Neural cell (in vitro differentiated cells): ENCODE data around the gene STRADA. TPM values are rescaled to one million over a fixed set of nuclear protein-coding genes. Genes with fewer than 3 reads are reported as not detected.

Experiments
- H2AFZ ChIP-seq: fragments of 200-600, 300-800 bp; sonication (generic), shearing (Covaris generic); 2 replicates; pipeline ENCODE4 v1.6.0; 2014; ENCODE audit warnings: low read depth, mild to moderate bottlenecking, antibody characterized with exemption, low read length, moderate library complexity
- H3F3A ChIP-seq: fragments of 200-600 bp; shearing (Covaris generic); 2 replicates; pipeline ENCODE4 v1.6.1; 2016; ENCODE audit warnings: mild to moderate bottlenecking, moderate library complexity, mixed read lengths, antibody characterized with exemption, low read length; ENCODE audit not compliant: insufficient read depth, poor library complexity, severe bottlenecking
- H3K27ac ChIP-seq: fragments of 200-600, 300-800 bp; sonication (generic), shearing (Covaris generic); 2 replicates; pipeline ENCODE4 v1.5.1; 2014; ENCODE audit warnings: mild to moderate bottlenecking, low read length, moderate library complexity
- H3K27me3 ChIP-seq: fragments of 300-800, 200-600 bp; sonication (generic), shearing (Covaris generic); 2 replicates; pipeline ENCODE4 v1.6.0; 2014; ENCODE audit warnings: mild to moderate bottlenecking, low read depth, low read length, moderate library complexity; ENCODE audit not compliant: insufficient read depth
- H3K36me3 ChIP-seq: fragments of 300-800, 200-600 bp; sonication (generic), shearing (Covaris generic); 2 replicates; pipeline ENCODE4 v1.5.1; 2014; ENCODE audit warnings: mild to moderate bottlenecking, antibody characterized with exemption, low read length, moderate library complexity; ENCODE audit not compliant: insufficient read depth
- H3K4me2 ChIP-seq: fragments of 300-800, 200-600 bp; sonication (generic), shearing (Covaris generic); 2 replicates; pipeline ENCODE4 v1.6.0; 2014; ENCODE audit warnings: mild to moderate bottlenecking, low read length
- H3K4me3 ChIP-seq: fragments of 300-800, 200-600 bp; sonication (generic), shearing (Covaris generic); 2 replicates; pipeline ENCODE4 v1.5.1; 2014; ENCODE audit warnings: mild to moderate bottlenecking, low read length, moderate library complexity
- H3K79me2 ChIP-seq: fragments of 200-600 bp; shearing (Covaris generic); replicated peaks from 2 replicates; pipeline ENCODE4 v1.6.0; 2014; ENCODE audit warnings: mild to moderate bottlenecking, low read length, moderate library complexity; ENCODE audit not compliant: insufficient read depth
- H3K9ac ChIP-seq: fragments of 300-800, 200-600 bp; sonication (generic), shearing (Covaris generic); 2 replicates; pipeline ENCODE4 v1.6.1; 2016; ENCODE audit warnings: mild to moderate bottlenecking, low read length, mixed read lengths
- H3K9me2 ChIP-seq: fragments of 200-600 bp; shearing (Covaris generic); 2 replicates; pipeline ENCODE4 v1.6.1; 2016; ENCODE audit warnings: mild to moderate bottlenecking, low read length, mixed read lengths; ENCODE audit not compliant: insufficient read depth
- H3K9me3 ChIP-seq: fragments of 200-600, 300-800 bp; sonication (generic), shearing (Covaris generic); 2 replicates; pipeline ENCODE4 v1.6.1; 2016; ENCODE audit warnings: mild to moderate bottlenecking, mixed run types, low read length, moderate library complexity, mixed read lengths
- H4K20me1 ChIP-seq: fragments of 200-600 bp; shearing (Covaris generic); 2 replicates; pipeline ENCODE4 v1.6.1; 2016; ENCODE audit warnings: mild to moderate bottlenecking, mixed run types; ENCODE audit not compliant: insufficient read depth
- EP300 ChIP-seq: fragments of 450-650 bp; conservative IDR thresholded peaks from 2 replicates; pipeline ENCODE4 v1.6.1; 2014; ENCODE audit warnings: antibody characterized with exemption, mild to moderate bottlenecking, moderate library complexity; ENCODE audit not compliant: poor library complexity, severe bottlenecking
- EZH2 ChIP-seq: fragments of 200-600, 300-800 bp; shearing (Covaris generic), sonication (generic); IDR thresholded peaks from 2 replicates; pipeline ENCODE4 v1.6.1; 2014; ENCODE audit warnings: antibody characterized with exemption, low read length, borderline replicate concordance, mild to moderate bottlenecking; ENCODE audit not compliant: insufficient read depth, poor library complexity, severe bottlenecking
- MXI1 ChIP-seq: fragments of 450-650 bp; conservative IDR thresholded peaks from 2 replicates; pipeline ENCODE4 v1.6.1; 2014; ENCODE audit warnings: antibody characterized with exemption, mild to moderate bottlenecking; ENCODE audit not compliant: poor library complexity, severe bottlenecking
- POLR2AphosphoS5 ChIP-seq: IDR thresholded peaks from 2 replicates; pipeline ENCODE4 v1.6.1; 2012
- RAD21 ChIP-seq: fragments of 450-650 bp; conservative IDR thresholded peaks from 2 replicates; pipeline ENCODE4 v1.6.1; 2014; ENCODE audit warnings: antibody characterized with exemption, mild to moderate bottlenecking, moderate library complexity
- SMC3 ChIP-seq: fragments of 450-650 bp; conservative IDR thresholded peaks from 2 replicates; pipeline ENCODE4 v1.6.1; 2014; ENCODE audit warnings: antibody characterized with exemption, mild to moderate bottlenecking, moderate library complexity; ENCODE audit not compliant: poor library complexity
- TAF1 ChIP-seq: IDR thresholded peaks from 2 replicates; pipeline ENCODE4 v1.6.1; 2012; ENCODE audit warnings: low read depth
- polyA plus RNA-seq: library from polyadenylated mRNA; depleted of rRNA; stranded (reverse); fragments of >200 nt; gene quantifications from 2 replicates; pipeline ENCODE4 v1.2.3, GENCODE V29; 2014
- TF ChIP-seq, protein P1 (sequence below): fragments of 450-650 bp; IDR thresholded peaks from 2 replicates; pipeline ENCODE4 v1.5.1; 2014; ENCODE audit warnings: antibody characterized with exemption, mild to moderate bottlenecking, moderate library complexity; ENCODE audit not compliant: poor library complexity, severe bottlenecking
- TF ChIP-seq, protein P2 (sequence below): IDR thresholded peaks from 2 replicates; pipeline ENCODE4 v1.6.1; 2012; ENCODE audit warnings: borderline replicate concordance

STRADA gene
- polyA plus RNA-seq, 1 donor from 2014 or later, result 18.4 TPM

DNA sequence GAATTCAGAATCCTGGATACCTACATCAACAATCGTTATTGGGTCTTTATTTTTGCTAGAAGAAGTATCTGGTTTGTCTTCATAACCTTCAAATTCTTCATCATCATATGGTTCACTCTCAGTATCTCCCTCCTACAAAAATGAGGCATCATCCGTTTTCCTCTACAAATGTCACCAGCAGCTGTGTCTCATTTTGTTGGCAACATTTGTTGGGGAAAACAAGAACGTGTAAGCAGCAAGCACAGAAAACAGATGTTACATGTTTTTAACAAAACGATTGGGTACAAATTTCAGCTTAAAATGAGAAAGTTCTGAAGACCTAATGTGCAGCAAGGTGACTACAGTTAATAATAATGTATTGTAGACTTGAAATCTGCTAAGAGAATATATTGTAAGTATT, 23.1 kb upstream of the STRADA start:
- Histone ChIP-seq H2AFZ (no peak overlapping the region), H3K79me2 (peaks cover 18% of the 10 kb centered on the region), H3K27me3 (no peaks in the 10 kb centered on the region), H3K9me3 (no peaks in the 10 kb centered on the region), H3K36me3 (no peaks in the 10 kb centered on the region), H3K4me3 (no peak overlapping the region), H3K9ac (no peak overlapping the region), H3F3A (no peaks in the 10 kb centered on the region), H4K20me1 (no peaks in the 10 kb centered on the region), H3K4me2 (no peak overlapping the region), H3K9me2 (no peaks in the 10 kb centered on the region), H3K27ac (no peak overlapping the region)
- TF ChIP-seq EP300 (no peak), EZH2 (no peak), TAF1 (no peak), RAD21 (no peak), SMC3 (no peak), POLR2AphosphoS5 (no peak), MXI1 (no peak)
- TF ChIP-seq, protein P1, sequence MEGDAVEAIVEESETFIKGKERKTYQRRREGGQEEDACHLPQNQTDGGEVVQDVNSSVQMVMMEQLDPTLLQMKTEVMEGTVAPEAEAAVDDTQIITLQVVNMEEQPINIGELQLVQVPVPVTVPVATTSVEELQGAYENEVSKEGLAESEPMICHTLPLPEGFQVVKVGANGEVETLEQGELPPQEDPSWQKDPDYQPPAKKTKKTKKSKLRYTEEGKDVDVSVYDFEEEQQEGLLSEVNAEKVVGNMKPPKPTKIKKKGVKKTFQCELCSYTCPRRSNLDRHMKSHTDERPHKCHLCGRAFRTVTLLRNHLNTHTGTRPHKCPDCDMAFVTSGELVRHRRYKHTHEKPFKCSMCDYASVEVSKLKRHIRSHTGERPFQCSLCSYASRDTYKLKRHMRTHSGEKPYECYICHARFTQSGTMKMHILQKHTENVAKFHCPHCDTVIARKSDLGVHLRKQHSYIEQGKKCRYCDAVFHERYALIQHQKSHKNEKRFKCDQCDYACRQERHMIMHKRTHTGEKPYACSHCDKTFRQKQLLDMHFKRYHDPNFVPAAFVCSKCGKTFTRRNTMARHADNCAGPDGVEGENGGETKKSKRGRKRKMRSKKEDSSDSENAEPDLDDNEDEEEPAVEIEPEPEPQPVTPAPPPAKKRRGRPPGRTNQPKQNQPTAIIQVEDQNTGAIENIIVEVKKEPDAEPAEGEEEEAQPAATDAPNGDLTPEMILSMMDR, result no peak
- TF ChIP-seq, protein P2, sequence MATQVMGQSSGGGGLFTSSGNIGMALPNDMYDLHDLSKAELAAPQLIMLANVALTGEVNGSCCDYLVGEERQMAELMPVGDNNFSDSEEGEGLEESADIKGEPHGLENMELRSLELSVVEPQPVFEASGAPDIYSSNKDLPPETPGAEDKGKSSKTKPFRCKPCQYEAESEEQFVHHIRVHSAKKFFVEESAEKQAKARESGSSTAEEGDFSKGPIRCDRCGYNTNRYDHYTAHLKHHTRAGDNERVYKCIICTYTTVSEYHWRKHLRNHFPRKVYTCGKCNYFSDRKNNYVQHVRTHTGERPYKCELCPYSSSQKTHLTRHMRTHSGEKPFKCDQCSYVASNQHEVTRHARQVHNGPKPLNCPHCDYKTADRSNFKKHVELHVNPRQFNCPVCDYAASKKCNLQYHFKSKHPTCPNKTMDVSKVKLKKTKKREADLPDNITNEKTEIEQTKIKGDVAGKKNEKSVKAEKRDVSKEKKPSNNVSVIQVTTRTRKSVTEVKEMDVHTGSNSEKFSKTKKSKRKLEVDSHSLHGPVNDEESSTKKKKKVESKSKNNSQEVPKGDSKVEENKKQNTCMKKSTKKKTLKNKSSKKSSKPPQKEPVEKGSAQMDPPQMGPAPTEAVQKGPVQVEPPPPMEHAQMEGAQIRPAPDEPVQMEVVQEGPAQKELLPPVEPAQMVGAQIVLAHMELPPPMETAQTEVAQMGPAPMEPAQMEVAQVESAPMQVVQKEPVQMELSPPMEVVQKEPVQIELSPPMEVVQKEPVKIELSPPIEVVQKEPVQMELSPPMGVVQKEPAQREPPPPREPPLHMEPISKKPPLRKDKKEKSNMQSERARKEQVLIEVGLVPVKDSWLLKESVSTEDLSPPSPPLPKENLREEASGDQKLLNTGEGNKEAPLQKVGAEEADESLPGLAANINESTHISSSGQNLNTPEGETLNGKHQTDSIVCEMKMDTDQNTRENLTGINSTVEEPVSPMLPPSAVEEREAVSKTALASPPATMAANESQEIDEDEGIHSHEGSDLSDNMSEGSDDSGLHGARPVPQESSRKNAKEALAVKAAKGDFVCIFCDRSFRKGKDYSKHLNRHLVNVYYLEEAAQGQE, result no peak

DNA sequence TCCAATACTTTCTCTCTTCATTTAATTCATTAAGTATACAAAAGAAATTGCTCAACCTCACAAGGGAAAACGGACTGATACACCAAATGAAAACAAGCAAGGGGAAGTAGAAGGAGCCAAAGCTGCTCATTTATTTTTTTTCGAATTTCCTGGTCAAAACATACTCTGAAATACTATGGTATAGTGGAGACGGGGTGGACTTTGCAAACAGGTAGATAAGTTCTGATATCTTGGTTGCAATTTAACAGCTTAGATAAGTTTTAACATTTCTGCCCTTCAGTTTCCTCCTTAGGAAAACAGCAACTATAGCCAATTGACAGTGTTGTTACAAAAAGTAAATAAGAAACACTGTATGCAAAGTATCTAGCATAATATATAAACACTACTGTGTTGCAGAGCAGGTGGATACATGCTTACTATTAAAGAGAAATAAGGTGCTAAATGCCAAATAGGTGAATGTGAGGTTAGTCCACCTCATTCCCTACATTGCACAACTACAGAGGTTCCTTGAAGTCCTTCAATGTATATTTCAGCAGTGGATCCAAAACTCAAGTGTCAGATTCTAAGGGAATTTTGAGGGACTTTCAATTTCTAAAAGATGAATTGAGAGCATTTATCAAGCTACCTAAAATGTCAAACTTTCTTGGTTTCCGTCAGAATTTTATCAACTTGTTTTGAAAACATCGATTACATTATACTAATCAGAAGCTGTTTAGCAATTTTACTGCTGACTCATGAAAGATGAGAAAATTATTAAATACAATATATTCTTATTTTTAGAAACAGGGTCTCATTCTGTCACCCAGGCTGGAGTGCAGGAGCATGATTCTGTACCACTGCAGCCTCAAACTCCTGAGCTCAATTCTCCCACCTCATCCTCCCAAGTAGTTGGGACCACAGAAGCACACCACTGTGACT, 20.8 kb upstream of the STRADA start:
- TF ChIP-seq EP300 (no peak), MXI1 (no peak)
- TF ChIP-seq, protein P1, result no peak
- H3K9me2 ChIP-seq, result no peaks in the 10 kb centered on the region
- no peak overlapping the region for H3K9ac ChIP-seq
- no peaks in the 10 kb centered on the region for H3K27me3 ChIP-seq
- H4K20me1 ChIP-seq, result no peaks in the 10 kb centered on the region
- no peaks in the 10 kb centered on the region for H3K9me3 ChIP-seq
- peaks cover 10% of the 10 kb centered on the region for H3K79me2 ChIP-seq
- H3K27ac ChIP-seq, result no peak overlapping the region
- no peak overlapping the region for H2AFZ ChIP-seq
- H3F3A ChIP-seq, result no peaks in the 10 kb centered on the region
- H3K4me2 ChIP-seq, result no peak overlapping the region
- H3K36me3 ChIP-seq, result no peaks in the 10 kb centered on the region
- no peak overlapping the region for H3K4me3 ChIP-seq
